Ovary (tissue), 9 donors: ENCODE results near the gene HPS1. TPM values are rescaled to one million over a fixed set of nuclear protein-coding genes. Genes with fewer than 3 reads are reported as not detected.

Source experiments
- DNase-seq, 5 donors: peaks; one replicate each; pipeline ENCODE4 v3.0.0-alpha.2; 2019 to 2020
- H3K27ac ChIP-seq, 2 donors: fragments of 200-600 bp; one replicate each; pipeline versions ENCODE4 v1.5.1 to v1.8.0; 2019 to 2022
- H3K27me3 ChIP-seq: fragments of 200-600 bp; one replicate; pipeline ENCODE4 v1.8.0; 2022
- H3K36me3 ChIP-seq: fragments of 200-600 bp; sonication (generic); one replicate; pipeline ENCODE4 v1.5.1; 2019
- H3K4me1 ChIP-seq: one replicate; pipeline ENCODE4 v1.8.1; 2013; ENCODE audit warnings: mild to moderate bottlenecking, moderate library complexity; ENCODE audit not compliant: insufficient read depth
- H3K4me3 ChIP-seq: fragments of 200-600 bp; sonication (generic); one replicate; pipeline ENCODE4 v1.5.1; 2017
- H3K9me3 ChIP-seq, 2 donors: fragments of 200-600 bp in 1 of 2; sonication (generic) in 1 of 2; one replicate each; pipeline versions ENCODE4 v1.5.1 to v1.8.1; 2013 to 2019; ENCODE audit warnings: mild to moderate bottlenecking in 1 of 2, moderate library complexity in 1 of 2
- CTCF ChIP-seq, 3 donors: fragments of 450-650 bp in 2 of 3; fragments of 200-600 bp in 1 of 3; IDR thresholded peaks; one replicate each; pipeline versions ENCODE4 v1.5.1 to v1.8.0; 2016 to 2022; ENCODE audit warnings: antibody characterized with exemption in 3 of 3, mild to moderate bottlenecking in 1 of 3
- EP300 ChIP-seq: sonication (generic); formaldehyde crosslinking; IDR thresholded peaks from one replicate; pipeline ENCODE4 v1.6.1; 2017; ENCODE audit warnings: antibody characterized with exemption
- POLR2A ChIP-seq: fragments of 450-650 bp; IDR thresholded peaks from one replicate; pipeline ENCODE4 v1.6.1; 2017; ENCODE audit warnings: antibody characterized with exemption, mild to moderate bottlenecking, moderate library complexity
- WGBS, 3 donors: extraction: QIAGEN DNeasy Blood & Tissue Kit in 1 of 3; methylation state at CpG; one replicate each; pipeline versions ENCODE4 v1.1.5 to v1.1.7; 2013 to 2017; 5-methylcytosine and 5-hydroxymethylcytosine counted together
- intact Hi-C, 4 donors: fragments of 100-400 bp; cut with DNase I; formaldehyde crosslinking; loops; one replicate each; pipeline versions ENCODE4 v1.11.0 to v1.15.1; 2022 to 2023
- polyA plus RNA-seq, 2 donors: library from polyadenylated mRNA; stranded (reverse); fragments of 200-250 nt in 1 of 2; fragments of 350-450 nt in 1 of 2; fragmentation: Illumina TruSeq in 1 of 2; extraction: RNeasy Lipid Tissue Mini Kit (QIAGEN cat#74804) in 1 of 2; gene quantifications; one replicate each; pipeline ENCODE4 v1.2.3, GENCODE V29; 2013 to 2014
- total RNA-seq, 7 donors: library from RNA; depleted of rRNA in 2 of 7; stranded (reverse); fragments of >200 nt in 2 of 7; fragmentation: NEBNext Ultra II Directional in 3 of 7; extraction: Animal tissue kit (Norgen Biotek cat#: 25700) in 3 of 7; gene quantifications; one replicate each; pipeline versions ENCODE4 v1.1.0 to v1.2.4, GENCODE V29; 2016 to 2023
- donor health status: DM: no; HTN: no; CAD: no; lungs with moderate emphysema.
- donor health status: DM: no; HTN: no; CAD: no.
- donor health status: Bipolar disorder and iron deficiency.
- donor health status: DM: yes; HTN: yes; CAD: no.
- donor health status: DM: no; HTN: no; CAD: no.
- donor health status: DM: yes; HTN: yes; CAD: no.

The HPS1 gene
- total and polyA plus RNA-seq, 9 donors, result 32.1 to 56.8 (median 38.3) TPM

GRCh38 chr10:98417481-98417959 is 29.2 kb downstream of the HPS1 start:
- no peak overlapping the region for H3K4me3 ChIP-seq
- no peaks in the 10 kb centered on the region for H3K27me3 ChIP-seq
- no peak for TF ChIP-seq EP300
- no peak for TF ChIP-seq CTCF (IDR thresholded peaks at IDR 0.05)
- TF ChIP-seq POLR2A, result no peak
- intact Hi-C loops, result no loop called here
- 87 to 92% (median 89%) methylated on average over 16 to 19 of the region's 19 CpGs for WGBS, 3 donors
- peaks cover 7% of the 10 kb centered on the region for H3K4me1 ChIP-seq
- no peak overlapping the region for H3K27ac ChIP-seq
- no peak for DNase-seq
- H3K9me3 ChIP-seq, result no peaks in the 10 kb centered on the region
- no peaks in the 10 kb centered on the region for H3K36me3 ChIP-seq

- H3K4me3 ChIP-seq, result no peak overlapping the region
- H3K27ac ChIP-seq, result no peak overlapping the region
- H3K4me1 ChIP-seq, result peaks cover 10% of the 10 kb centered on the region
- intact Hi-C loops, result no loop called here
- TF ChIP-seq CTCF (IDR thresholded peaks at IDR 0.05) (no peak), EP300 (no peak), POLR2A (no peak)
- H3K27me3 ChIP-seq, result no peaks in the 10 kb centered on the region
- no peaks in the 10 kb centered on the region for H3K36me3 ChIP-seq
- WGBS, 3 donors, result 92 to 93% (median 92%) methylated on average over 18 of the region's 18 CpGs
- H3K9me3 ChIP-seq, result no peaks in the 10 kb centered on the region
- DNase-seq, result peak in 1 of 5 donors; percentile 32
Measured at GRCh38 chr10:98416606-98417388, 29.9 kb downstream of the HPS1 start.

GRCh38 chr10:98415731-98416119 is 31.0 kb downstream of the HPS1 start:
- Histone ChIP-seq H3K27me3 (no peaks in the 10 kb centered on the region), H3K9me3 (no peaks in the 10 kb centered on the region), H3K36me3 (no peaks in the 10 kb centered on the region), H3K4me3 (no peak overlapping the region), H3K27ac (peak overlapping the region in 1 of 2 donors; percentile 61), H3K4me1 (peaks cover 18% of the 10 kb centered on the region)
- intact Hi-C loops, result no loop called here
- WGBS, 3 donors, result 46 to 54% (median 48%) methylated on average over 8 of the region's 8 CpGs
- no peak for DNase-seq
- TF ChIP-seq EP300 (no peak), CTCF (IDR thresholded peaks at IDR 0.05) (no peak)

GRCh38 chr10:98414932-98415730 is 31.6 kb downstream of the HPS1 start, which contains the start of gene PYROXD2:
Gene PYROXD2 (minus strand): TSS chr10:98415182. CDS start chr10:98415135, 47 bp downstream.
- DNase-seq, result peak; percentile 91 to 95 (median 93)
- Histone ChIP-seq H3K4me3 (peak within 1 kb of the TSS; percentile 63), H3K27ac (peak within 1 kb of the TSS in 1 of 2 donors; percentile 61), H3K36me3 (no peaks in the 10 kb centered on the region), H3K4me1 (peaks cover 19% of the 10 kb centered on the region), H3K27me3 (no peaks in the 10 kb centered on the region), H3K9me3 (no peaks in the 10 kb centered on the region)
- intact Hi-C loops, result no loop called here
- 24 to 27% (median 27%) methylated on average over 20 to 25 of the region's 25 CpGs for WGBS, 3 donors
- TF ChIP-seq EP300 (no peak), CTCF (IDR thresholded peaks at IDR 0.05) (no peak), POLR2A (peak; percentile 26)
